HG03558 (cell line): ENCODE results near the gene FRMD5.
"Not testable (repeated sequence)": the region's sequence is repeated elsewhere in the genome, so short reads cannot be mapped to it uniquely, and the experiment has no call there.

Source experiments
- ATAC-seq: cut with Tn5 transposase; IDR thresholded peaks from one replicate; pipeline ENCODE4 v1.9.1; 2021; ENCODE audit warnings: moderate number of reproducible peaks; ENCODE audit not compliant: unreplicated experiment; ENCODE audit errors: extremely low read depth

FRMD5 gene

GRCh38 chr15:43873651-43874050 is 321.4 kb downstream of the FRMD5 start:
- ATAC-seq = no peak

GRCh38 chr15:43872416-43873020 is 322.6 kb downstream of the FRMD5 start:
- ATAC-seq = no peak

- no peak for ATAC-seq
Observed at GRCh38 chr15:43871835-43872234, 323.2 kb downstream of the FRMD5 start.

- ATAC-seq = no peak
Observed at GRCh38 chr15:43868406-43868805, 326.7 kb downstream of the FRMD5 start.

GRCh38 chr15:43867096-43867495 is 328.0 kb downstream of the FRMD5 start:
- no peak for ATAC-seq

GRCh38 chr15:43866636-43867035 is 328.4 kb downstream of the FRMD5 start:
- not testable (repeated sequence) for ATAC-seq

GRCh38 chr15:43859546-43859945 is 335.5 kb downstream of the FRMD5 start:
- no peak for ATAC-seq

- no peak for ATAC-seq
Observed at GRCh38 chr15:43854801-43855200, 340.3 kb downstream of the FRMD5 start.

GRCh38 chr15:43852607-43853006 is 342.5 kb downstream of the FRMD5 start:
- no peak for ATAC-seq

- no peak for ATAC-seq
Observed at GRCh38 chr15:43851251-43851650, 343.8 kb downstream of the FRMD5 start.

GRCh38 chr15:43845421-43845820 is 349.6 kb downstream of the FRMD5 start:
- no peak for ATAC-seq

GRCh38 chr15:43832485-43832884 is 362.6 kb downstream of the FRMD5 start:
- not testable (repeated sequence) for ATAC-seq

- not testable (repeated sequence) for ATAC-seq
Observed at GRCh38 chr15:43831519-43832052, 363.5 kb downstream of the FRMD5 start.

- ATAC-seq = not testable (repeated sequence)
Observed at GRCh38 chr15:43830691-43831275, 364.3 kb downstream of the FRMD5 start.

- ATAC-seq = not testable (repeated sequence)
Observed at GRCh38 chr15:43829951-43830540, 365.0 kb downstream of the FRMD5 start.

GRCh38 chr15:43828061-43828657 is 366.9 kb downstream of the FRMD5 start:
- no peak for ATAC-seq

- no peak for ATAC-seq
Observed at GRCh38 chr15:43826508-43827341, 368.3 kb downstream of the FRMD5 start, which contains the start of gene WDR76. Gene WDR76 (plus strand): TSS chr15:43827002. CDS start chr15:43827033, 31 bp downstream.

- ATAC-seq = no peak
Observed at GRCh38 chr15:43826029-43826507, 369.0 kb downstream of the FRMD5 start.

GRCh38 chr15:43825305-43825704 is 369.8 kb downstream of the FRMD5 start:
- ATAC-seq = not testable (repeated sequence)
